ENCODE results near the gene ACOXL.

The ACOXL gene

GRCh38 chr2:111017034-111017622, 284.8 kb downstream of the ACOXL start:
- H3K4me3 ChIP-seq (ENCODE audit: low read depth, low read length) = no peak overlapping the region
- TF ChIP-seq, protein P1, sequence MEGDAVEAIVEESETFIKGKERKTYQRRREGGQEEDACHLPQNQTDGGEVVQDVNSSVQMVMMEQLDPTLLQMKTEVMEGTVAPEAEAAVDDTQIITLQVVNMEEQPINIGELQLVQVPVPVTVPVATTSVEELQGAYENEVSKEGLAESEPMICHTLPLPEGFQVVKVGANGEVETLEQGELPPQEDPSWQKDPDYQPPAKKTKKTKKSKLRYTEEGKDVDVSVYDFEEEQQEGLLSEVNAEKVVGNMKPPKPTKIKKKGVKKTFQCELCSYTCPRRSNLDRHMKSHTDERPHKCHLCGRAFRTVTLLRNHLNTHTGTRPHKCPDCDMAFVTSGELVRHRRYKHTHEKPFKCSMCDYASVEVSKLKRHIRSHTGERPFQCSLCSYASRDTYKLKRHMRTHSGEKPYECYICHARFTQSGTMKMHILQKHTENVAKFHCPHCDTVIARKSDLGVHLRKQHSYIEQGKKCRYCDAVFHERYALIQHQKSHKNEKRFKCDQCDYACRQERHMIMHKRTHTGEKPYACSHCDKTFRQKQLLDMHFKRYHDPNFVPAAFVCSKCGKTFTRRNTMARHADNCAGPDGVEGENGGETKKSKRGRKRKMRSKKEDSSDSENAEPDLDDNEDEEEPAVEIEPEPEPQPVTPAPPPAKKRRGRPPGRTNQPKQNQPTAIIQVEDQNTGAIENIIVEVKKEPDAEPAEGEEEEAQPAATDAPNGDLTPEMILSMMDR (IDR thresholded peaks at IDR 0.05; ENCODE audit: low read depth, low read length) = no peak

DNA sequence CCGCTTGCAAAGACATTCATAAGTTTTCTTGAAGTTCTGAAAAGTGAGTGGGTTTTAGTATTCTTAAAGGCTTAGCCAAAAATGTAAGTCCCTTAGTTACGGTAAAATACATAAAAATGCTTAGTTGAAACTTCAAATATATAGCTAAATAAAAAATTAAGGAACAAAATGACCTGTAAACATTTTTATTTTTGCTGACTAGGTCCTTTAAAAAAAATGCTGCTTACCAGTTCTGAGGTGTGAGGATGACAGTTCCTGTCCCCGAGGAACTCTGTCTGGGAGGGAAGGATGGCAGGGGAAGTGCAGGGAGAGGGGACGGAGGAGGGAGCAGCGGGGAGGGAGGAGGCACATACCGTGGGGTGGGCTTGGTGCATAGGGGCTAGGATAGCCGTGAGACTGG, 285.5 kb downstream of the ACOXL start:
- H3K4me3 ChIP-seq (ENCODE audit: low read depth, low read length) = no peak overlapping the region
- TF ChIP-seq, protein P1 (IDR thresholded peaks at IDR 0.05; ENCODE audit: low read depth, low read length) = no peak

DNA sequence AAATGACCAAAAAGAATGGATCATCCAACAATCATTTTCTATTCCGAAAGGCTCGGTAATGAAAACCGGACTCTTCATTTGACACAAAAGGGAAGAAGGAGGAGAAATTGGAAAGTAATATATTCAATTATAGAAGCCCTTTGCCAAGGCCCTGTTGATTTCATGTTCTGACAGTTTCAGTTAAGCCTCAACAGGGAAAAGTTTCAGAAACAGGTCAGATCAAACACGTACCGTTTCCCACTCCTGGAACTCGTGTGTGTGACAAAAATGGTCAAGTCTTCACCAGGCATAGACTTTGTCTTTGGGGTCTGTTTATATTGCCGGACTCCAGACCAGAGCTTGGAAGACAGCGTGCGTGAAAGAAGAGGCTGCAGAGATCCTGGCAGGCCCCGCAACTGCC, 287.0 kb downstream of the ACOXL start:
- TF ChIP-seq, protein P1 (IDR thresholded peaks at IDR 0.05; ENCODE audit: low read depth, low read length) = no peak
- no peak overlapping the region for H3K4me3 ChIP-seq (ENCODE audit: low read depth, low read length)

DNA sequence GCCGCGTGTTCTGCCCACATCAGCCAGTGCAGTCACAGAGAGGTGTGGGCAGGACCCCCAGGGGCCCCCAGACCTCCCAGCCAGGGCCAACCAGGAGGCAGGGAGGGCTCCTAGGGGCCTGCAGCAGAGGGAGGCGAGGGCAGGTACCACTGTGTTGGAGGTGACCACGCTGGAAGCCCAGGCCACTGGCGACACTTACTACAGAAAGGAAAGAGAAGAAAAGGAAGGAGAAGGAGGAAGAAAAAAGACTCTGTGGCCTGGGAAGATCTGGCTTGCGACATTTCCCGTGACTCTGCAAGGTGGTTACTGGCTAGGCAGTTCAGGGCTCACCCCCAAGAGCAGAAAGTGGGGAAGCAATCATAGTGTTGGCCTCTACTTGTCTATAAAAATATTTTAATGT, 290.3 kb downstream of the ACOXL start:
- H3K4me3 ChIP-seq (ENCODE audit: low read depth, low read length) = no peak overlapping the region
- TF ChIP-seq, protein P1 (IDR thresholded peaks at IDR 0.05; ENCODE audit: low read depth, low read length) = no peak

- H3K4me3 ChIP-seq (ENCODE audit: low read depth, low read length) = no peak overlapping the region
Observed at GRCh38 chr2:111024496-111024895, 292.1 kb downstream of the ACOXL start.

DNA sequence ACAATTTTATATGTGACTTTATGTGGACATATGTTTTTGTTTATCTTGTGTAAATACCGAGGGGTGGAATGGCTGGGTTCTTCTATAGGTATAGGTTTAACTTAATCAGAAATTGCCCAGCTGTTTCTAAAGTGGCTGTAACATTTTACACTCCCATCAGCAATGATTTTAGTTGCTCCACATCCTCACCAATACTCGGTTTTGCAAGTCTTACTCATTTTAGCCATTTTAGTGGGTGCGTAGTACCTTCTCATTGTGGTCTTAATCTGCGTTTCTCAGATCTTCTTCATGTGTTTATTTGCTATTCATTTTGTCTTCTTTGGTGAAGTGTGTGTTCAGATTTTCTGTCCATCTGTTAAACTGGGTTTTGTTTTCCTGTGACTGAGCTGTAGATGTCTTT, 292.9 kb downstream of the ACOXL start:
- H3K4me3 ChIP-seq (ENCODE audit: low read depth, low read length) = no peak overlapping the region
- TF ChIP-seq, protein P1 (IDR thresholded peaks at IDR 0.05; ENCODE audit: low read depth, low read length) = no peak

More at GRCh38 chr2:111024496-111024895, 292.1 kb downstream of the ACOXL start:
- TF ChIP-seq, protein P1 (IDR thresholded peaks at IDR 0.05; ENCODE audit: low read depth, low read length) = no peak

DNA sequence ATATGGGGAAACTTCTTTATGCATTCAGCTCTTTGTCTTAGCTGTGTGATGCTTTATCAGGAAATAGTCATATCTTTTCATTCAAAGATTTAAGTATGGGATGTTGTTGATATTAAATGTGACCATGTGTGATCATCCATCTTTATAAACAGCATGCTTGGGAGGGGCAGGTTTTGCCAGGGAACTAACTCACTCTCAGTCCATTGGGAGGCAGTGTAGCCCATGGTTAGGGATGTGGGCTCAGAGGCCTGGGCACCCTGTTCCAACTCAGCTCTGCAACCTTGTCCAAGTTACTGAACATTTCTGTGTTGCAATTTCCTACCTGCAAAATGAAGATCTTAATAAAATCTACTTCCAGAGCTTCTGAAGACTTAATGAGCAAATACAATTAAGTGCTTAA, 296.3 kb downstream of the ACOXL start:
- H3K4me3 ChIP-seq (ENCODE audit: low read depth, low read length) = no peak overlapping the region
- TF ChIP-seq, protein P1 (IDR thresholded peaks at IDR 0.05; ENCODE audit: low read depth, low read length) = no peak

All from WI38 (cell line).